ENCODE results near the gene GPANK1. TPM values are rescaled to one million over a fixed set of nuclear protein-coding genes. Genes with fewer than 3 reads are reported as not detected.

GPANK1 gene
- total RNA-seq, 1 donor from 2014 or later: 18.0 TPM

DNA sequence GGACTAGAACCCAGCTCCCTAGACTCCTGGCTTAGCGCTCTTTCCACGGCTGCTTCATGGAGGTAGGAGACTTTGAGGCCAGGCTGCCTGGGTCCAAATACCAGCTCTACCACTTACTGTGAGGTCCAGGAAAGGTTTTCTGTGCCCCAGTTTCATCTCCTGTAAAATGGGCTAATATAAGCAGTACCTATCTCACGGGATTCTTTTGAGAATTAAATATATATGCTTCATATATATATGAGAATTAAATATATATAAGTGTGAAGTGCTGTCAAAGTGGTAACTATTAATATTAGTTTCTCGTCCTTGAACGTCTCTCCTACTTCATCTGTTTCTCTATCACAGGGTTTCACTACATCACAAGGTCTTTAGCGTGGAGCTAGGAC, 26.3 kb upstream of the GPANK1 start:
- no peak for DNase-seq

DNA sequence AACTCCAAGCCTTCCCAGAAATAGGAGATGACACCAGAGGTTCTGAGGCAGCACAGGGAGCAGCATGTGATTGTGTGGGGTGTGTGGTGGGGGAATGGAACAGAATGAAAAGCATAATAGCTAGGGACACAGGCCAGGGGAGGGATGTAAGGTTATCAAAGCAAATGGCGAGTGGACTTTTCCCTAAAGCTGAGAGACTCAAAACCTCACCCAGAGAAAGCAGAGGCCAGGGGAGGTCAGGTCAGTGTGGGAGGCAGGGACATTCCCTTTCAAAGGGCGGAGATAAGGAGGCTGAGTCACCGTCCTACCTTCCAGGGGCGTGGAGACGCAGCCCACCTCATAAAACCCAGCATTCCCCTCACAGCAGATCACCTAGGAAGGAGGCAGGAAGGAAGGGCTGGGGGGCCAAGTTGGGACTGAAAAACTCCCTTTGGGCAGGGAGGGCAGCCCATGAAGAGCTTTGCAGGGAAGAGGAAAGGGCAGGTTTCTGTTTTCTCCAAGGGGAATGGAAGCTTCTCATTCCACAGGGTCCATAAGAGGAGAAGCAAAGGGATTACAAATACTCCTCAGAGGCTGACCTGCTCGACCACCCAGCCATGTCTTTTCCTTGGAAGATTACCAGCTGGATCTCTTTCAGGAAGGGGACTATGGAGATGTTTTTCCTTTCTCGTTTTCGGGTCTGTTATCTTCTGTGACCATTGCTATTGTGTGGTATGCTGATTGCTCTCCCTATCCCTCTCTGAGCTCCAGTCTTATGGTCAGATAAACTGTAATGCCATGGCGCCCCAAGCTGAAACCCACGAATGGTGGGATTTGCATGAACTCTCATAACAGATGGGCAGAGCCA, 25.7 kb upstream of the GPANK1 start:
- no peak for DNase-seq

DNA sequence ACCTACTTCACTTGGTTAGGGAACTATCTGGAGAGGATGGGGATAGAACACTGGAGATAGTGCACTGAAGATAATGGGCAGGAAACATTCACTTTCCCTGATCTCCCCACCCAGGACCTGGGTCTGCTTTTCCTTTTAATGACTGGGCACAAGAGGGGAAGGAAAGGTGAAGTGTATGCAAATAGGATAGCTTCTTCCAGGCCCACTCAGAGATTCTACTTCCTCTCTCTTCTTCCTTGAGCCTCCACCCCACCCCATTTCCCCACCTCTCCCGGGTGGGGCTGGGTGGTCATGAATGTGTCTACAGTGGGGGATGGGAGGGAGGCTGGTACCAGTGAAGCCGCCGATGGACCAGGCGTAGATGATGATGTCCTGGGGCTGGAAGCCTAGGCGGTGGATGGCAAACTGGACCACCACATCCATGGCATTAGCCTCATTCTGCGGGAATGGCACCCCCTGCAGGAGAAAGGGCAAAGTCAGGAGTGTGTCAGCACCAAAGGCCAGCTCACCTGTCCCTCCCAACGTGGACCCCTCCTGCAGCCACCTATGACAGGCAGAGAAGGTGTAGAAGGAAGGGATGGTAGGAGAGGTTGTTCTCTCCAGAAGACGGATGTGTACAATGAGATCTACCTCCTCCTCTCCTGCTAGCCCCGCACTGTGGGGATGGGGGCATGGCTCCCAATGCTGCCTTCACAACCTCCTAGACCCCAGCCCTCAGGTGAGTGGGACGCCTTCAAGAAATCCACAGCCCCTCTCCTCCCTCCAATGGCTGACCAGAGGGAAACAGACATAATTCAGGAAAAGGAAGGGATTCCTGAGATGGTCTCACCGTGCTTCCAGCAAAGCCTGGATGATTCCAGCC, 24.7 kb upstream of the GPANK1 start:
- DNase-seq: no peak

DNA sequence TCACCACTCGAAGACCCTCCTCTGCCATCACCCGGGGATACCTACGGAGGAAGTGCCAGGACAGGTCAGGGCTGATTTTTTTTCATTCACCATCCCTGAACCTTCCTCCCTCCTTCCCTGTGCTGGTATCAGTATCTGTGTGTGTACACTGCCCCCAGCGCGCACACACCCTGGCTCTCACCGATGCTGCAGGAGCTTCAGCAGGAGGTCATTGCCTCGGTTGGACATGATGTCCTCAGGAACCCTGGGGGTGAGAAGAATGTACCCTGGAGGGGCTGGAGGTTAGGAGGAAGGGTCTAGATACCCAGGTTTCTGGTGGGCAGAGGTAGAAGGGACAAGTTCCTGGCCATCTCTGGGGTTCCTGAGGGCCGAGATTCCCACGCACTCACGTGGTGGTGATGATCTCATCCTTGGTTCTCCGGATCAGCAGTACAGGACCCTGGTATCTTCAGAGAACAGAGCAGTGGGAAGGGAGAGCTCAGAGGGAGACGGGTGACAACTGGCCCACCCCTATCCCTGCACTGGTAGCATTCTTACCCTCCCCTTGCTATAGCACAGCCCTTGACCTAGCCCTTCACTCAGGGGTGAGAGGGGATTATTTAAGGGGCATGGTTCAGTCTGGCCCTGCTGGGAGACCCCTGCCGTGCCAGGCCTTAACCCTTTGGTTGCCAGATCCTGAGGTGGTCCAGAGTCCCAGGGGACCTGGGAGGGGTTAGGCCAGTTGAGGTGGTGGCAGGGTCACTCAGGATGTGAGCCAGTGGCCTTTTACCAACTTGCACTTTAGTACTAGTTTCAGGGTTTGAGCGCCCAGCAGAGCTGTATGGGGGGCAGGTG, 23.3 kb upstream of the GPANK1 start:
- DNase-seq: no peak

DNA sequence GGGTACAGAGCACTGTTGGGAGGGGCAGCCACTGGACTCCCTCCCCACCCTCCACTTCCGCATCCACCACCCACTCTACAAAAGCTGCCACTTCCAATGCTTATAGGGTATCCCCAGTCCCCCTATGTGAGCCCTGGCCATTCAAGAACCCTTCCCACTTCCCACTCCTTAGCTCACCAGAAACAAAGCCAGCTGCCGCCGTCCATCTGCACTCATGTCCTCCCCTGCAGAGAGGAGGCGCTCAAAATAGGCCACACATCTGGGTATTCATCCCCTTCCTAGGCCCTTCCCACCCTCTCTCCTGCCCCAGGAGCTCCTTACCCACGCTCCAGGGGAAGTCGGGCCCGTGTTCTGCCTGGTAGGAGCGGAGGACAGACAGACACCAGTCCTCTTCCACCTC, 22.5 kb upstream of the GPANK1 start:
- peak; percentile 32 for DNase-seq

DNA sequence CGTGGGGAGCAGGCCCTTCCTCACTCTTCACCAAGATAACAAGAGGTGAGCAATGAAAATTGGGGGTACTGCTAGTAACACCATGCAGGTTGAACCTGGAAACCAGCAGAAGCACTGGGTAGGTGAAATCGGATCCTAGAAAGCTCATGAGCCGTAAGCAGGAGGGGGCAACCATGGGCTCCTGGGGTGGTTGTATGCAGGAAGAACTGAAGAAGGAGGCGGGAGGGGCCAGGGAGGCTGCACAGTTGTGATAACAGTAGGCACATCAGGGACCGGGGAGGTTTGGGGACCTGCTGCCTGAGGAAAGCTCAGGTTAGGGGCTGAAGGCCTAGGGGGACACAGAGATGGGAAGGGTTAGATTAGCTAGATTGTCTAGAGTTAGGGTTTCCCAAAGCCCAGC, 21.7 kb upstream of the GPANK1 start:
- DNase-seq: no peak

DNA sequence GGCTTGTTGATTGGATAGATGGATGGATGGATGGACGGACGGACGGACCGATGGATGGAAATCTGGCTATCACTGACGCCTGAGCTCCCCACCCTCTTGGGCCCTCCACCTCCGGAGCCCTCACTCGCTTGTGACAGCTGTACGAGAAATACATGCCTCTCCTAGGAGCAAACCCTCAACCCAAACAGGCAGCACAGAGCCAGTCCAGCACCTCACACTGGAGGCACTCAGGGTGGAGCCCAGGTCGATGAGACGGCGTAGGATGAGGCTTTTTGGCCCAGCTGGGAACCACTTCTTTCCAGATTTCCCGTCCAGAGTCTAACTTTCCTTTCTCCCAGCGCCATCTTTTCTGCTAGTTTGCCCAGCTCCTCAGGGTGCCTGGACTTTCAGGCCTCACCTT, 18.8 kb upstream of the GPANK1 start:
- peak; percentile 14 for DNase-seq

DNA sequence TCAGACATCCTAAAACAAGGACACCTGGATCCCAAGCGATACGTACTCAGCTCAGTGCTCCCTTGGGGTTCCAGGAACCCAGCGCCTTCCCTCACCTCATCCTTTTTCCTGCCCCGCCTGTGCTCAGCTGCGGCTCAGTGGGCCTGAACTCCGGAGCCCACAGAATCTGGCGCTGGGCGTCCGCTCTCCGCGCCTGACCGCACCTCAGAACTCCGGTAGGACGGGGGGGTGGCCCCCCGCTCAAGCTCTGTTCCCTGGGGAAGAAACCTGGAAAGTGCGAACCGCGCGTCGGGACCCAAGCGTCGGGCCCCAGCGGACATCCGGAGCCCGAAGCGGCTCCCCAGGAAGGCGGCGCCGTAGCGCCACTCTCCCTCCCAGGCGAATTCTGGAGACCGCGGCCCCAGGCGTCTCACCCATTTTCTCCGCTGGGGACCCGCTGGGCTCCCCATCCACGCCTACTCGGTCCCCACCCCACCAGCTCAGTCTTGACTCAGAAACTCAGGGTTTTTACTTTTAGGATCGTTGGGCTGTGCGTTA, 16.4 kb upstream of the GPANK1 start:
- peak; percentile 34 for DNase-seq

DNA sequence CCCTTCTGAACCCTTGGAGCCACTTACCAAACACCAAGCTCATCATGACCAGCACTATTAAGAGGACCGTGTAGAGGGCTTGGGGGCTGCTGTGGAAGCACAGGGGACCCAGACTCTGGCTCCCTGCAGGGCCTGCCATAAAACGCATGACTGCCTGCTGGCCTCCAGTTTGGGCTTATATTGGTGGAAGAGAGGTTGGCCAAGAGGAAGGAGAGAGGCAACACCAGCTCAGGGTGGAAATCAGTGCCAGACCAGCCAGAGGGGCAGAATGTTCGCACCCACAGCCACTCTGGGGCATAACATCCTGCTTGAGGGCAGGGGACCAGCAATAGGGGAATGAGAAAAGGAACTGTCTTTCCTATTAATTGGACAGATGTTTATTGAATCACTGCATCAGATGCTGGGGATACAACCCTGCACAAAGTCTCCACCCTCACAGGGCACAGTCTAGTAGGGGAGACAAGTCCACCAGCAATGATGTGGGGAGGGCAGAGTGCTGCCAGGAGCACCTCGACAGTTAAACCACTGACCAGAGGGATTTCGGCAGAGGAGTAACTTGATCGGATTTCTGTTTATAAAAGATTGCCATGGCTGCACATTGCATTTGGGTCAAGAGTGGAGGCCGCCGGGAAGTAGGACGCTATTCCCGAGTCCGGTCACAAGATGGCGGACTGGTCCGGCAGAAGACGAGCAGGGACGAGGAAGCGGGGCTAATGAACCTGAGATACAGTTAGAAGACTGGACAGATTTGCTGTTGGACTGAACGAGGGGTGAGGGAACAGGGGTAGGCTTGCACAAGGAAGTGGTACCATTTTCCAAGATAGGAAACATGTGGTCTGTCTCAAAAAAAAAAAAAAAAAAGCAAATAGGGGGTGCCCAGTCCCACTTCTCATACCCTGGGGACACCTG, 15.7 kb upstream of the GPANK1 start, which contains the start of gene LY6G5C:
TSS of gene LY6G5C (minus strand) at position 842 of the 909 bp plus-strand sequence. CDS start at position 148, 694 bp downstream.
- DNase-seq: peak; percentile 91

DNA sequence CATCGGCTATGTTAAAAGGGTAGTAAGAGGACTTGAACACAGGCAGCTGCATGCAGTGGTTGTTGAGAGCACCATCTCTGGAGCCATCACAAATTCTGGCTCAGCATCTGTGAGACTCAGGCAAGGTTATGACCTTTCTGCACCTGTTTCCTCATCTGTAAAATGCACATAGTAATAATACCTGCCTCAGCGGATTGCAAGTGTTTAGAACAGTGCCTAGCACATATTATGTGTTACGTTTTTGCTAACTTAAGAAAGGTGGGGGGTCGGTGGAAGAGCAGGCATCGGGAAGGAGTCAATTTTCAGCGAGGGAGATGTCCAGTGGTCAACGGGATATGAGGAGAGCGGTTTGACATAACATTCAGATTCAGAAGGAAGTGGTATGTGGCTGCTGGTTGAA, 13.2 kb upstream of the GPANK1 start:
- no peak for DNase-seq

DNA sequence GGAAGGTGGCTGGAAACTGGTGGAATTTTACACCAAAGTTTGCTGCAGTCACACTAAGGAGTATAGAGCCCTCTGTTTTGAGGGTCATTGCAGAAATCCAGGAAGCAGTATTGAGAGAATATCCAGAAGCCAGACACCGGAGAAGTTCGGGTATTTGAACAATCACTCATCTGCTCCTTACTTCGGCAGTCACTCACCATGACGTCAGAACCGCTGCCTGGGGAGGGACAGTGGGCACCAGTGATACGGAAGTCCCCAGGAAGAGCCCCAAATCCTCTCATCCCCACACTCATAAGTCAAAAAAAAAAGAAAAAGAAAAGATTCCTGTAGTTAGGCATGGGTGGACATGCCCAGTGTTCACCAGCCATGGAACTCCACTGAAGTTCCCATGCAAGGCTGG, 12.1 kb upstream of the GPANK1 start:
- DNase-seq: no peak

DNA sequence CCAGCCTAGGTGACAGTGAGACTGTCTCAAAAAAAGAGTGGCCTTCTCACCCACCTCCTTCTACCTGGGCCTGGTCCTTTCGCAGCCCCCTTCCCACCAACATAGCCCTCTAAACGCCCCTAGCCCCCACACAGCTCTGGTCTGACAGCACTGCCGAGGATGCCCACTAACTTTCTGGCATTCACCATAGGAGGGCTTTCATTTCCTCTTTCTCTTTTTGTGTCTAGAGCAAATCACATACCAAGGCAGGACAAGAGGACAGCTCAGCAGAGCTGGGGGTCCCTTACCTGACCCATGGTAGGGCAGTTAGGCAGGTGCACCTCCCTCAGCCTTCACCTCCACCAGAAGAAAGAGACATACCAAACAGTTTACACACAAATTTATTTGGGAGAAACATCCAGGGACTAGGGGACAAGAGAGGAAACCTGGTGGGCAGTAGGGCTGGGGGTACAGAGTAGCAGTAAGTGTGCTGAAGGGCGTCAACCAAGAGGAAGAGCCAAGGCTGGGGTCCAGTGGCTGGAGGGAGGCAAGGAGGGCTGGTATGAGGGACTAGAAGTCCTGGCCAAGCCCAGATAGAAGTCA, 11.6 kb upstream of the GPANK1 start:
- no peak for DNase-seq

DNA sequence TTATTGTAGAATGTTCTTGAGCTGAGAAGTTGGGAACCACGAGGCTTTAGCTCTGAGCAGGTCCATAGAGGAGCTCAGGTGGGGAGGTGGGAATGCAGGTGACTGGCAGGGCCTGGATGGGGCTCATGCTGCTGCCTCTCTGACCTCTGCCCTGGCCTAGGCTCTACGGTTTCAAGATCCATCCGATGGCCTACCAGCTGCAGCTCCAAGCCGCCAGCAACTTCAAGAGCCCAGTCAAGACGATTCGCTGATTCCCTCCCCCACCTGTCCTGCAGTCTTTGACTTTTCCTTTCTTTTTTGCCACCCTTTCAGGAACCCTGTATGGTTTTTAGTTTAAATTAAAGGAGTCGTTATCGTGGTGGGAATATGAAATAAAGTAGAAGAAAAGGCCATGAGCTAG, 4.9 kb upstream of the GPANK1 start, which contains the start of gene LY6G5B:
TSS of gene LY6G5B (plus strand) at position 301 of the 400 bp plus-strand sequence. CDS start 975 bp downstream, outside the sequence.
- DNase-seq: no peak

DNA sequence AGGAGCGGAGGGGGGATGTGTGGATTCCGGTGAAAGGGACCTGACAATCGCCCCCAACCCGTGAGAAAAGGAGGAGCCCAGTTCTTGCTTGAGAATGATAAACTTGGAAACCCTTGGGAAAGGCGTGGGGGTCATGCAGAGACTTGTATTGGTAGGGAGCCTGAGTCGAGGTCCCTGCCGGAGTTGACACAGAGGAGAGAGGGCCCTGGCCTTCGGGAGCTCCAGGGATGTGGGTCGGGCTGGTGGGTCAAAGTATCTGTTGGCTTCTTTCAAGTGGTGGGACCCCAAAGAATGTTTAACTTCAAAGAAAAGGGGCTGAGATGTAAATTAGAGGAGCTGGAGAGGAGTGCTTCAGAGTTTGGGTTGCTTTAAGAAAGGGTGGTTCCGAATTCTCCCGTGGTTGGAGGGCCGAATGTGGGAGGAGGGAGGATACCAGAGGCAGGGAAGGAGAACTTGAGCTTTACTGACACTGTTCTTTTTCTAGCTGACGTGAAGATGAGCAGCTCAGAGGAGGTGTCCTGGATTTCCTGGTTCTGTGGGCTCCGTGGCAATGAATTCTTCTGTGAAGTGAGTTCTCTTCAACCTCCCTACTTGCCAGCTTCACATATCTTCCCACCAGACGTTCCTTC, 1.7 kb upstream of the GPANK1 start:
- no peak for DNase-seq

DNA sequence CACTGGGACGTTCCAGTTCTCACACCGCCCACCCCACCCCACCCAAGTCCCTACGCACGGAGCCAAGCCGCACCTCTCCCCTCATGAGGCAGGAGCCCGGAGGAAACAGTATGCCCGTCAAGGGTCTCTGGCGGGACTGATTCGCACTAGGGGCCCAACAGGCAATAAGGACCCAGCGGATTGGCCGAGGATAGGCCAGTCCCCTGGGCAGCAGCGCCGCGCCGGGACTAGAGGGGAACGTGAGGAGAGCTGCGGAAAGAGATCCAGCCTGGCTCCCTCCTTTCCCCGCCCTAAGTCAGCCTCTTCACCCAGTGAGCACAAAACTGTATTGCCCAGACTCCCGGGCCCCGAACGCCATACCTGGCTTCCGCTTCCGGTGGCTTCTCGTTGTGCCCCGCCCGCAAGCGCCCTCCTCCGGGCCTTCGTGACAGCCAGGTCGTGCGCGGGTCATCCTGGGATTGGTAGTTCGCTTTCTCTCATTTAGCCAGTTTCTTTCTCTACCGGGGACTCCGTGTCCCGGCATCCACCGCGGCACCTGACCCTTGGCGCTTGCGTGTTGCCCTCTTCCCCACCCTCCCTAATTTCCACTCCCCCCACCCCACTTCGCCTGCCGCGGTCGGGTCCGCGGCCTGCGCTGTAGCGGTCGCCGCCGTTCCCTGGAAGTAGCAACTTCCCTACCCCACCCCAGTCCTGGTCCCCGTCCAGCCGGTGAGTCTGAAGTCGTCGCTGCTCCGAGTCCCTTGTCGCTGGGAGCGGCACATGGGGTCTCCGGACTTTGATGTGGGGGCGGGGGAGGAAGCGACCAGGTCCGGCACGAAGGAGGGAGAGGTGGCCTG, 922 bp upstream of the GPANK1 start, which contains the start of gene CSNK2B:
TSS of gene CSNK2B (plus strand) at position 580 of the 836 bp plus-strand sequence. CDS start 752 bp downstream, outside the sequence.
- DNase-seq: peak; percentile 99

DNA sequence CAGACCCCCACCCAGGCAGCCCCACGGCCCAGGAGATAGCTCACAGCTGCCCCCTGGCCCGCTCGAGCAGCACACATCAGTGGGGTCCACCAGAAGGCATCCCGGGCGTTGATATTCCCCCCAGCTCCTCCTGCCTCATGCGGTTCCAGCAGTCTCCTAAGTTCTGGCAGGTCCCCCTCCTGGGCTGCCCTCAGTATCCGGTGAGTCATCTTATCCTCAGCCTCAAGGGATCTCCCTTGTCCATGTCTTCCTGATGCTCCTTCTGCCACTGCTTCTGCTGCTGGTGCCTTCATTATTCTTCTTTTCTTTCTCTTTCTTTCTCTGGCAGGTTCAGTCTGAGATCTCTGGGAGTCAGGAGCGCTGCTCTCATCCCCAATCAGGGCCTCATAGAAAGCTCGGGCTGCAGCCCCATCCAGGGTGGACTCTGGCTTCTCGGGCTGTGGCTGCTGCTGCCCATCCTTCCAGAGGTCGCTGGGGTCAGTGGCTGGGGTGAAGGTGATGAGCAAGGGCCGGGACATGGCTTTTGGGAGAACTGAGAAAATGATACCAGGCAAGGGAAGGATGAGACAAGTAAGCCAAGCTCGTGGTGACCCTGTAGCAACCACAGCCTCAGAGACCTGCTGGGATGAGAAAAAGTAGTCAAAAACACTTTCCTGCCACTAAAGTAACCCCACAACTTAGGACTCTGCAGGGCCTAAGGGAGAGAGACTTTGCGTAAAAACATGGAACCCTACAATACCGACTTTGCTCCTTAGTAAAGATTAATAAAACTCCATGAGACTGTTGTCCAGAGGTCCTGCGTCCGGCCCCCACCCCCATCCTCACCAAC, 622 bp downstream of the GPANK1 start:
- DNase-seq: no peak

DNA sequence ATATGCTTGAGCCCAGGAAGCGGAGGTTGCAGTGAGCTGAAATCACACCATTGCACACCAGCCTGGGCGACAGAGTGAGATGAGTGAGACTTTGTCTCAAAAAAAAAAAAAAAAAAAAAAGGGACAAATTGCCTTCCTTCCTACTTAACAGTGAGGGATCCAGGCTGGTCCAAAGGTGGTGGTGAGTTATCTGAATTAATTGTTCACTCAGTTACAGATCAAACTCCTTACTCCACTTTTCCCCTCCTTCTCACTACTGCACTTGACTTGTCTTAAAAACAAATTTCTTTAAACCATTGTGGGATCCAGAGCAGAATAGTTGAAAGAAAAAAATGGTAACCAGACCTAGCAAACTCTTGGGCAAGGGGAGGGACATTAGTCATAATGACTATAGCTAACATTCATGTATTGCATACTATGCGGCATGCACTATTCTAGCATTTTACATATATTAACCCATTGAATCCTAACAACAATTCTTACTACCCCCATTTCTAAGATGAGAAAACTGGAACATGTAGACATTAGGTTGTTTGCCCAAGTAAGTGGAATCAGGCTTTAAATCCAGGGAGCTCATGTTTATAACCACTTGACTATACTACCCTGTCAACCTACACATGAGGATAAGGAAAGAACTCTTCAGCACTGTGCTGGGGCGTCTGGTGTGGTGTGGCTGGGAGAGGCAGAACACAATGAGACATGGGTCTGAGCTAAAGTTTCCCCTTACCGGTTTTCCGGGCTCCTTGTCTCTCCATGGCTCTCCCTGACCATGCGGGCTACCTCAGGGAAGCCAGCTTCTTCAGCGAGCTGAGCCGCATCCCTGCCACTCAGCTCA, 1.5 kb downstream of the GPANK1 start:
- DNase-seq: no peak

Data from tongue (tissue), 2 donors.